CD4-positive, alpha-beta T cell (primary cell): Measurements from ENCODE around the gene SAE1. TPM values are rescaled to one million over a fixed set of nuclear protein-coding genes. Genes with fewer than 3 reads are reported as not detected.

ENCODE experiments used
- ATAC-seq: fragments of 200-7000 bp; cut with Tn5 transposase; one replicate; pipeline ENCODE4 v1.10.0; 2022; ENCODE audit warnings: mild to moderate bottlenecking; ENCODE audit not compliant: poor library complexity
- CTCF ChIA-PET: fragments of 350-600 bp; sonication (Branson Sonifier 250); formaldehyde crosslinking; loops from one replicate; lab custom pipeline; 2021; ENCODE audit warnings: antibody characterized with exemption, inconsistent platforms; lab: Charles Lee
- POLR2A ChIA-PET: fragments of 350-600 bp; sonication (Branson Sonifier 250); formaldehyde crosslinking; loops from one replicate; lab custom pipeline; 2021; ENCODE audit warnings: antibody characterized with exemption, inconsistent platforms; lab: Charles Lee
- DNase-seq, 14 experiments: peaks; one replicate each; pipeline ENCODE4 v3.0.0-alpha.2; 2013 to 2020; ENCODE audit warnings: mixed read lengths in 2 of 14
- H3K27ac ChIP-seq, 2 donors: one replicate each; pipeline versions ENCODE4 v1.5.1 to v1.7.0; 2013; ENCODE audit warnings: low read length in 2 of 2, low read depth in 1 of 2, mild to moderate bottlenecking in 1 of 2
- H3K27me3 ChIP-seq, 2 experiments: 1 replicate in 1 of 2; 2 replicates in 1 of 2; pipeline versions ENCODE4 v1.6.1 to v1.7.0; 2013; ENCODE audit warnings: low read length in 2 of 2, control low read depth in 1 of 2, mild to moderate bottlenecking in 1 of 2, moderate library complexity in 1 of 2; ENCODE audit not compliant: insufficient read depth in 2 of 2, control insufficient read depth in 1 of 2
- H3K36me3 ChIP-seq: one replicate; pipeline ENCODE4 v1.6.1; 2013; ENCODE audit warnings: low read length, control low read depth; ENCODE audit not compliant: insufficient read depth
- H3K4me1 ChIP-seq: one replicate; pipeline ENCODE4 v1.6.1; 2013; ENCODE audit warnings: low read length, control low read depth; ENCODE audit not compliant: insufficient read depth
- H3K4me3 ChIP-seq: one replicate; pipeline ENCODE4 v1.5.1; 2013; ENCODE audit warnings: mild to moderate bottlenecking, low read length, moderate library complexity
- H3K9me3 ChIP-seq, 2 experiments: 1 replicate in 1 of 2; 2 replicates in 1 of 2; pipeline versions ENCODE4 v1.6.1 to v1.7.0; 2013; ENCODE audit warnings: low read length in 2 of 2, mild to moderate bottlenecking in 2 of 2, control low read depth in 1 of 2, moderate library complexity in 1 of 2; ENCODE audit not compliant: control insufficient read depth in 1 of 2, insufficient read depth in 1 of 2
- H3K27ac Mint-ChIP-seq: one replicate; pipeline ENCODE4 v1.8.0; 2020; ENCODE audit warnings: mixed read lengths
- H3K27me3 Mint-ChIP-seq: one replicate; pipeline ENCODE4 v1.8.0; 2021; ENCODE audit warnings: mixed read lengths
- H3K36me3 Mint-ChIP-seq: one replicate; pipeline ENCODE4 v1.8.0; 2021; ENCODE audit warnings: low read depth, mixed read lengths
- H3K4me1 Mint-ChIP-seq: one replicate; pipeline ENCODE4 v1.8.0; 2021; ENCODE audit warnings: low read depth, mixed read lengths
- H3K4me3 Mint-ChIP-seq: one replicate; pipeline ENCODE4 v1.8.0; 2020; ENCODE audit warnings: mild to moderate bottlenecking, mixed read lengths
- H3K9me3 Mint-ChIP-seq: one replicate; pipeline ENCODE4 v1.8.0; 2020; ENCODE audit warnings: mixed read lengths
- CTCF ChIP-seq: fragments of 200-600 bp; IDR thresholded peaks from one replicate; pipeline ENCODE4 v1.8.0; 2022; ENCODE audit warnings: antibody characterized with exemption, mild to moderate bottlenecking
- intact Hi-C, 2 experiments: fragments of 100-400 bp; cut with DNase I in 1 of 2; cut with micrococcal nuclease in 1 of 2; formaldehyde crosslinking; loops; one replicate each; pipeline versions ENCODE4 v1.15.1 to v1.9.0; 2023 to 2025; cut with DNase I, micrococcal nuclease
- total RNA-seq, 174 experiments: library from RNA in 2 of 174; stranded (reverse) in 2 of 174; gene quantifications; one replicate each; pipeline ENCODE4 v1.2.3 and lab custom pipeline; 2021 to 2026

Gene SAE1
- total RNA-seq, 2 experiments from 2014 or later: 29.6 to 30.9 TPM

GRCh38 chr19:47097396-47098201, 33.0 kb upstream of the SAE1 start:
- Histone ChIP-seq H3K27ac (no peak overlapping the region), H3K36me3 (peaks cover 46% of the 10 kb centered on the region), H3K4me1 (peaks cover 56% of the 10 kb centered on the region), H3K27me3 (no peaks in the 10 kb centered on the region), H3K9me3 (no peaks in the 10 kb centered on the region), H3K4me3 (no peak overlapping the region)
- intact Hi-C loops: no loop called here
- POLR2A ChIA-PET: interaction anchor here (0.6 to 7.6 kb wide), 2 partner anchors 13 to 349 kb away, joined by 3 to 124 read pairs; partner anchors contain the start of gene ZC3H4
- peaks cover 43% of the 10 kb centered on the region for H3K36me3 Mint-ChIP-seq
- H3K27ac Mint-ChIP-seq: no peak overlapping the region
- no peaks in the 10 kb centered on the region for H3K27me3 Mint-ChIP-seq
- H3K4me1 Mint-ChIP-seq: peaks cover 54% of the 10 kb centered on the region
- no peak for TF ChIP-seq CTCF
- CTCF ChIA-PET: no interaction called here
- H3K9me3 Mint-ChIP-seq: no peaks in the 10 kb centered on the region
- DNase-seq (no peak), ATAC-seq (no peak)
- H3K4me3 Mint-ChIP-seq: no peak overlapping the region

- no peak for ATAC-seq
- no peaks in the 10 kb centered on the region for H3K9me3 ChIP-seq
Observed at GRCh38 chr19:47098608-47099007, 32.0 kb upstream of the SAE1 start.

GRCh38 chr19:47099576-47100050, 31.0 kb upstream of the SAE1 start:
- CTCF ChIA-PET: interaction anchor here (0.6 to 1.7 kb wide), 2 partner anchors 20 to 66 kb away, joined by 3 to 6 read pairs; no protein-coding TSS in a partner anchor
- Mint-ChIP-seq H3K9me3 (no peaks in the 10 kb centered on the region), H3K27ac (no peak overlapping the region), H3K27me3 (no peaks in the 10 kb centered on the region), H3K36me3 (peaks cover 25% of the 10 kb centered on the region), H3K4me3 (no peak overlapping the region), H3K4me1 (peaks cover 57% of the 10 kb centered on the region)
- no peak overlapping the region for H3K4me3 ChIP-seq
- no peak overlapping the region for H3K27ac ChIP-seq
- no peaks in the 10 kb centered on the region for H3K9me3 ChIP-seq
- DNase-seq (no peak), ATAC-seq (no peak)
- H3K27me3 ChIP-seq: no peaks in the 10 kb centered on the region
- peaks cover 32% of the 10 kb centered on the region for H3K36me3 ChIP-seq
- POLR2A ChIA-PET: interaction anchor here (2.4 kb wide), 1 partner anchor 14 kb away, joined by 15 read pairs; the partner anchor contains the start of gene ZC3H4
- intact Hi-C loops: loop anchor here in 1 of 2 experiments (10.0 kb wide), 1 partner anchor 85 kb away; the partner anchor contains the start of gene NPAS1
- H3K4me1 ChIP-seq: peaks cover 41% of the 10 kb centered on the region
- no peak for TF ChIP-seq CTCF

More at GRCh38 chr19:47098608-47099007, 32.0 kb upstream of the SAE1 start:
- Mint-ChIP-seq H3K36me3 (peaks cover 35% of the 10 kb centered on the region), H3K27ac (no peak overlapping the region), H3K27me3 (no peaks in the 10 kb centered on the region), H3K4me1 (peaks cover 62% of the 10 kb centered on the region), H3K4me3 (no peak overlapping the region), H3K9me3 (no peaks in the 10 kb centered on the region)
- no peak overlapping the region for H3K4me3 ChIP-seq
- peaks cover 37% of the 10 kb centered on the region for H3K36me3 ChIP-seq
- no peak for DNase-seq
- TF ChIP-seq CTCF: no peak
- POLR2A ChIA-PET: interaction anchor here (2.4 kb wide), 1 partner anchor 15 kb away, joined by 15 read pairs; the partner anchor contains the start of gene ZC3H4
- peaks cover 51% of the 10 kb centered on the region for H3K4me1 ChIP-seq
- no peak overlapping the region for H3K27ac ChIP-seq
- no peaks in the 10 kb centered on the region for H3K27me3 ChIP-seq
- CTCF ChIA-PET: interaction anchor here (1.7 kb wide), 1 partner anchor 19 kb away, joined by 6 read pairs; no protein-coding TSS in a partner anchor
- intact Hi-C loops: no loop called here
